ENCODE data around the gene CACNA2D1.

CACNA2D1 gene

GRCh38 chr7:82264783-82265305, 178.7 kb downstream of the CACNA2D1 start:
- DNase-seq (ENCODE audit: low read depth, low spot score) = no peak
- Histone ChIP-seq H3K9me3 (ENCODE audit: control insufficient read depth, insufficient read depth, low read length) (no peaks in the 10 kb centered on the region), H3K4me3 (ENCODE audit: low read length) (no peak overlapping the region), H3K27ac (ENCODE audit: low read length) (no peak overlapping the region), H3K36me3 (ENCODE audit: control insufficient read depth, insufficient read depth, low read length) (no peaks in the 10 kb centered on the region), H3K27me3 (ENCODE audit: control insufficient read depth, insufficient read depth, low read length) (no peaks in the 10 kb centered on the region), H3K4me1 (ENCODE audit: control insufficient read depth, insufficient read depth, low read length) (no peaks in the 10 kb centered on the region)
- no CpG with 5 or more reads among the region's 3 CpGs for WGBS (ENCODE audit: insufficient coverage, insufficient read length)

GRCh38 chr7:82263920-82264782, 179.4 kb downstream of the CACNA2D1 start:
- Histone ChIP-seq H3K36me3 (ENCODE audit: control insufficient read depth, insufficient read depth, low read length) (no peaks in the 10 kb centered on the region), H3K4me3 (ENCODE audit: low read length) (no peak overlapping the region), H3K4me1 (ENCODE audit: control insufficient read depth, insufficient read depth, low read length) (no peaks in the 10 kb centered on the region), H3K9me3 (ENCODE audit: control insufficient read depth, insufficient read depth, low read length) (no peaks in the 10 kb centered on the region), H3K27ac (ENCODE audit: low read length) (no peak overlapping the region), H3K27me3 (ENCODE audit: control insufficient read depth, insufficient read depth, low read length) (no peaks in the 10 kb centered on the region)
- no peak for DNase-seq (ENCODE audit: low read depth, low spot score)
- WGBS (ENCODE audit: insufficient coverage, insufficient read length) = no CpG with 5 or more reads among the region's 3 CpGs

GRCh38 chr7:82258181-82258580, 185.4 kb downstream of the CACNA2D1 start:
- no CpG with 5 or more reads among the region's 2 CpGs for WGBS (ENCODE audit: insufficient coverage, insufficient read length)
- Histone ChIP-seq H3K9me3 (ENCODE audit: control insufficient read depth, insufficient read depth, low read length) (no peaks in the 10 kb centered on the region), H3K36me3 (ENCODE audit: control insufficient read depth, insufficient read depth, low read length) (no peaks in the 10 kb centered on the region), H3K4me3 (ENCODE audit: low read length) (no peak overlapping the region), H3K4me1 (ENCODE audit: control insufficient read depth, insufficient read depth, low read length) (no peaks in the 10 kb centered on the region), H3K27ac (ENCODE audit: low read length) (no peak overlapping the region), H3K27me3 (ENCODE audit: control insufficient read depth, insufficient read depth, low read length) (no peaks in the 10 kb centered on the region)
- no peak for DNase-seq (ENCODE audit: low read depth, low spot score)

- Histone ChIP-seq H3K27ac (ENCODE audit: low read length) (no peak overlapping the region), H3K4me3 (ENCODE audit: low read length) (no peak overlapping the region), H3K9me3 (ENCODE audit: control insufficient read depth, insufficient read depth, low read length) (no peaks in the 10 kb centered on the region), H3K36me3 (ENCODE audit: control insufficient read depth, insufficient read depth, low read length) (no peaks in the 10 kb centered on the region), H3K27me3 (ENCODE audit: control insufficient read depth, insufficient read depth, low read length) (no peaks in the 10 kb centered on the region), H3K4me1 (ENCODE audit: control insufficient read depth, insufficient read depth, low read length) (no peaks in the 10 kb centered on the region)
- no peak for DNase-seq (ENCODE audit: low read depth, low spot score)
- no CpG with 5 or more reads among the region's 2 CpGs for WGBS (ENCODE audit: insufficient coverage, insufficient read length)
Measured at GRCh38 chr7:82257118-82257695, 186.4 kb downstream of the CACNA2D1 start.

DNA sequence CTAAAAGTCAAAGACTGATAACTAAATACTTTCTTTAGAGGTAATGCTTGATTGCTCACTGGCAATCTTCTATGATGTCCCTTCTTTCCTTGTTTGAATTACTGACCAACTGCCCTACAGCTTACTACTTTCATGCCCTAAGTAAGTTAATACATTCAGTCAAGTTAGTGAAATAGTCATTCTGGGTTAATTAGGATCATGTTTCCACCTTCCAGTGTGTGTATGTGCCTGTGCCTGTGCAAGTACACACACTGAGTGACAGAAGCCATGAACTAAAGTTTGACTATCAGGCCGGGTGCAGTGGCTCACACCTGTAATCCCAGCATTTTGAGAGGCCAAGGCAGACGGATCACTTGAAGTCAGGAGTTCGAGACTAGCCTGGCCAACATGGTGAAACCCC, 187.9 kb downstream of the CACNA2D1 start:
- WGBS (ENCODE audit: insufficient coverage, insufficient read length) = no CpG with 5 or more reads among the region's 3 CpGs
- no peaks in the 10 kb centered on the region for H3K4me1 ChIP-seq (ENCODE audit: control insufficient read depth, insufficient read depth, low read length)
- DNase-seq (ENCODE audit: low read depth, low spot score) = no peak
- no peak overlapping the region for H3K27ac ChIP-seq (ENCODE audit: low read length)
- no peaks in the 10 kb centered on the region for H3K27me3 ChIP-seq (ENCODE audit: control insufficient read depth, insufficient read depth, low read length)
- H3K9me3 ChIP-seq (ENCODE audit: control insufficient read depth, insufficient read depth, low read length) = no peaks in the 10 kb centered on the region
- no peak overlapping the region for H3K4me3 ChIP-seq (ENCODE audit: low read length)
- no peaks in the 10 kb centered on the region for H3K36me3 ChIP-seq (ENCODE audit: control insufficient read depth, insufficient read depth, low read length)

GRCh38 chr7:82250598-82250997, 193.0 kb downstream of the CACNA2D1 start:
- H3K27me3 ChIP-seq (ENCODE audit: control insufficient read depth, insufficient read depth, low read length) = no peaks in the 10 kb centered on the region
- H3K27ac ChIP-seq (ENCODE audit: low read length) = no peak overlapping the region
- no peaks in the 10 kb centered on the region for H3K9me3 ChIP-seq (ENCODE audit: control insufficient read depth, insufficient read depth, low read length)
- H3K4me3 ChIP-seq (ENCODE audit: low read length) = no peak overlapping the region
- no peak for DNase-seq (ENCODE audit: low read depth, low spot score)
- H3K4me1 ChIP-seq (ENCODE audit: control insufficient read depth, insufficient read depth, low read length) = no peaks in the 10 kb centered on the region
- no peaks in the 10 kb centered on the region for H3K36me3 ChIP-seq (ENCODE audit: control insufficient read depth, insufficient read depth, low read length)

- H3K36me3 ChIP-seq (ENCODE audit: control insufficient read depth, insufficient read depth, low read length) = no peaks in the 10 kb centered on the region
- WGBS (ENCODE audit: insufficient coverage, insufficient read length) = no CpG with 5 or more reads among the region's 2 CpGs
- DNase-seq (ENCODE audit: low read depth, low spot score) = no peak
- no peak overlapping the region for H3K27ac ChIP-seq (ENCODE audit: low read length)
- no peaks in the 10 kb centered on the region for H3K9me3 ChIP-seq (ENCODE audit: control insufficient read depth, insufficient read depth, low read length)
- H3K4me1 ChIP-seq (ENCODE audit: control insufficient read depth, insufficient read depth, low read length) = no peaks in the 10 kb centered on the region
- H3K4me3 ChIP-seq (ENCODE audit: low read length) = no peak overlapping the region
- no peaks in the 10 kb centered on the region for H3K27me3 ChIP-seq (ENCODE audit: control insufficient read depth, insufficient read depth, low read length)
Measured at GRCh38 chr7:82249979-82250378, 193.6 kb downstream of the CACNA2D1 start.

DNA sequence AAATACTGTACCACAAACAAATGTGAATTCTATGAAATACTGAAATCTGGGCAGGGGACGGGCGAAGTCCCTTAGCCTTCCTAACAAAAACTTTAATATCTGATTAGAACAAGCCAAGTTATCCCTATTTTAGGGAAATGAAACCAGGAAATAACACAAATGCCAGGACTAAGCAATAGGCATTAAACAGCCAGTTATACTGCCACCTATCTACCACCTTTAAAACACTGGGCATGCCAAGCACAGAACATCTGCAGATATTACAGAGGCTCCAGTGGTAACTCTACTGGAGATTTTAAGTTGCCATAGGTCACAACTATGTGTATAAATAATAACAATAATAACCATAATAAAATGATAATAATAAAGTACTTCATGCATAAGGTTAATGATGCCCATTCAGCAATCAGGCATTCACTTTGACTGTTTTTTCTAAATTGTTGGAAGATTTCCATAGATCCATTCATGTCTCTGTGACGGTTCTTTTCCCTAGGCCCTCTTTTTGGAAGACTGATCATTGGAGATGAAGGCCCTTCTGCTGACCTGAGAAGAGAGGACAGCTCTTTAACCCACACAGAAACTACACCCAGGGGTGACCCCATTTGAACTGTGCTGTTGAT, 195.7 kb downstream of the CACNA2D1 start:
- H3K27ac ChIP-seq (ENCODE audit: low read length) = no peak overlapping the region
- H3K36me3 ChIP-seq (ENCODE audit: control insufficient read depth, insufficient read depth, low read length) = no peaks in the 10 kb centered on the region
- no peaks in the 10 kb centered on the region for H3K27me3 ChIP-seq (ENCODE audit: control insufficient read depth, insufficient read depth, low read length)
- no peaks in the 10 kb centered on the region for H3K4me1 ChIP-seq (ENCODE audit: control insufficient read depth, insufficient read depth, low read length)
- WGBS (ENCODE audit: insufficient coverage, insufficient read length) = no CpG with 5 or more reads among the region's 3 CpGs
- no peaks in the 10 kb centered on the region for H3K9me3 ChIP-seq (ENCODE audit: control insufficient read depth, insufficient read depth, low read length)
- no peak overlapping the region for H3K4me3 ChIP-seq (ENCODE audit: low read length)
- DNase-seq (ENCODE audit: low read depth, low spot score) = no peak

DNA sequence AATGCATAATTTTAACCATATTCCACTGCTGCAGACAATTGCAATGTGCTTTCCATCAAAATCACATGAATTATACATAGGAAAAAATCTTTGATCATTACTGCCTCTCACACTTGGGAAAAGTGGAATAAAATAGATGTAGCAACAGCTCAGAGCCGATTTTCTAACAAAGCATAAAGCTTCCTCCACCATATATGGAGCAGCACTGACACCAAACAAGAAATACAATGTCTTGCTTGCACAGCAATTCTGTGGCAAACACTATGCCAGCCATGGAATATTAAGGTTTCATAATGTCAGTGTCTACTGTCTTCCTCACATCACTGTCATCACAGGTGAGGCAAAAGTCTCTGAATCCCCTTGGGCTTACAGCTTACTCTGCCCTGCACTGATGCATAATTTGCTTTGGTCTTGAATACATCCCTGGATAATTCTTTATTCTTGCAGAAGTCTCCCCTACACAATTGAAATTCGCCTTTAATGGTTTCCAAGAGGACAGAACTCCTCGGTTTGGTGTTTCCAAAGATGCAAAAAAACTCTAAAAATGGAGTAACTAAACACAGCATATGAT, 198.5 kb downstream of the CACNA2D1 start:
- no peak for DNase-seq (ENCODE audit: low read depth, low spot score)
- Histone ChIP-seq H3K4me3 (ENCODE audit: low read length) (no peak overlapping the region), H3K9me3 (ENCODE audit: control insufficient read depth, insufficient read depth, low read length) (no peaks in the 10 kb centered on the region), H3K27me3 (ENCODE audit: control insufficient read depth, insufficient read depth, low read length) (no peaks in the 10 kb centered on the region), H3K4me1 (ENCODE audit: control insufficient read depth, insufficient read depth, low read length) (no peaks in the 10 kb centered on the region), H3K36me3 (ENCODE audit: control insufficient read depth, insufficient read depth, low read length) (no peaks in the 10 kb centered on the region), H3K27ac (ENCODE audit: low read length) (no peak overlapping the region)
- no CpG with 5 or more reads among the region's 3 CpGs for WGBS (ENCODE audit: insufficient coverage, insufficient read length)

DNA sequence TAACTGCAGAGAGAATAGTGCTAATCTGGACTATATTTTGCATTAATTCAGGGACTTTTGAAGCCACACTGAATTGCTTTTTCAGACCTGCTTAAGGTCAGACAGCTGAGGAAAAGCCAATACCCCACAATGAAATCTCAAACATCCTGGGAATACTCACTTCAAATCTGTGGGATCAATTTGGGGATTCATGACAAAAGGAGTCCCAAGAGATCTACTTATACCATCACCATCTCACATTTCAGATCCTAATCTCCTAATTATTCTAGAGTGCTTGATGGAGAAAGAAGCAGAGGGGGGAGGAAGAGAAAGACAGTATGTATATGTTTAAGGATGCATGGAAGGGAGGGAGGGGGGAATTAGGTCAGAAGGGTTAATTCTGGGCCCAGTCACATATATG, 202.2 kb downstream of the CACNA2D1 start:
- DNase-seq (ENCODE audit: low read depth, low spot score) = no peak
- Histone ChIP-seq H3K4me3 (ENCODE audit: low read length) (no peak overlapping the region), H3K4me1 (ENCODE audit: control insufficient read depth, insufficient read depth, low read length) (no peaks in the 10 kb centered on the region), H3K27ac (ENCODE audit: low read length) (no peak overlapping the region), H3K27me3 (ENCODE audit: control insufficient read depth, insufficient read depth, low read length) (no peaks in the 10 kb centered on the region), H3K36me3 (ENCODE audit: control insufficient read depth, insufficient read depth, low read length) (no peaks in the 10 kb centered on the region), H3K9me3 (ENCODE audit: control insufficient read depth, insufficient read depth, low read length) (no peaks in the 10 kb centered on the region)
